ENCODE data around the gene PTGDR.

Gene PTGDR

DNA sequence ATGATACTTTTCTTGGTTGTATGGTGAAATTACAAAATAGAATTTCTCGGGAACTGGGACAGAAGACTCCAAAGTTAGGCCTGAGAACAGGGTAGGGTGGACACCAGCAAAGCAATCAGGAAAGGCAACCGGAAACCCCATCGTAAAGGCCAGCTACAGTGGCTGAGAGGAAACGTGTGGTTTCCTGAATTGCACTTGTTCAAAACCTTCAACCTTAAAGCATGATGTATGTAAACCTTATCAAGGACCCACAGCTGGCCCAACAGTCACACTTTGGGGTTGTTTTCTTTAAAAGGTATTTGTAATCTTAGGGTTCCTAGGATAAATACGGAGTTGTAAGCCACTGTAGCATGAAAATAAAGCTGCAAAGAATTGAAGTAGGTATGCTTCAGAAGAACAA lies 2.2 kb upstream of the PTGDR start:
- DNase-seq (ENCODE audit: low spot score) = no peak

DNA sequence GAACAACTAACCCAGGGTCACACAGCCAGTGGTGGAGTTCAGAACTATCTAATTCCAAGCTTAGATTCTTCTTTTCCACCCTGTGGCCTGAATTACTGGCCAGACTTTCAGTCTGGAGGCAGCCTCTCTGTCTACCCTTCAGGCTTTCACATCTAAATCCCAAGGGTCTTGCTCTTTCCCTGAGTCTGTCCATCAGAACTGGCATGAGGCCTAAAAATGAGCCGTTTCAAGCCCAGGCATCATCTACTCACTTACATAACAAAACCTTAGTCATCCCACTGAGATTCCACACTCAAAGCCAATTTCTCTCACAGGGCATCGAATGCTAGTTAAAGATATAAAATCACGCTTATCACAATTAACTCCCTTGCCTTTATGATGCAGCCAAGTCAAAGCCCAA lies 1.3 kb upstream of the PTGDR start:
- DNase-seq (ENCODE audit: low spot score) = peak; percentile 86

DNA sequence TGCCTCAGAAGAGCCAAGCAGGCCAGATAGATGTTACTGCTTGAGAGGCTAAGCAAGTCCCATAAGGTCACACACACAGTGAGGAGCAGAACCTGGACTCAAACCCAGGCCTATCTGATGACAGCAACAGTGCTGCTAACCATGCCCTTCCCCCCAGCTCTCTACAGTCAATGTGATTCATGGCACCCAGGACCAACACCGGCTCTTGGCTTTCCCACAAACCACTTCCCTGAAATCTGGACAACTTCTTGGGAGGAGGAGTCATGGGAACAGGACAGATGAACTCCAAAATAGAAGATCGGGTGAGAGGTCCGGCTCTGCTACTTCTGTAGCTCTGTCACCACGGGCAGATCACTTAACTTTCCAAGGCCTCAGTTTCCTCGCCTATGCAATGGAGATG lies 716 bp upstream of the PTGDR start:
- peak; percentile 35 for DNase-seq (ENCODE audit: low spot score)

DNA sequence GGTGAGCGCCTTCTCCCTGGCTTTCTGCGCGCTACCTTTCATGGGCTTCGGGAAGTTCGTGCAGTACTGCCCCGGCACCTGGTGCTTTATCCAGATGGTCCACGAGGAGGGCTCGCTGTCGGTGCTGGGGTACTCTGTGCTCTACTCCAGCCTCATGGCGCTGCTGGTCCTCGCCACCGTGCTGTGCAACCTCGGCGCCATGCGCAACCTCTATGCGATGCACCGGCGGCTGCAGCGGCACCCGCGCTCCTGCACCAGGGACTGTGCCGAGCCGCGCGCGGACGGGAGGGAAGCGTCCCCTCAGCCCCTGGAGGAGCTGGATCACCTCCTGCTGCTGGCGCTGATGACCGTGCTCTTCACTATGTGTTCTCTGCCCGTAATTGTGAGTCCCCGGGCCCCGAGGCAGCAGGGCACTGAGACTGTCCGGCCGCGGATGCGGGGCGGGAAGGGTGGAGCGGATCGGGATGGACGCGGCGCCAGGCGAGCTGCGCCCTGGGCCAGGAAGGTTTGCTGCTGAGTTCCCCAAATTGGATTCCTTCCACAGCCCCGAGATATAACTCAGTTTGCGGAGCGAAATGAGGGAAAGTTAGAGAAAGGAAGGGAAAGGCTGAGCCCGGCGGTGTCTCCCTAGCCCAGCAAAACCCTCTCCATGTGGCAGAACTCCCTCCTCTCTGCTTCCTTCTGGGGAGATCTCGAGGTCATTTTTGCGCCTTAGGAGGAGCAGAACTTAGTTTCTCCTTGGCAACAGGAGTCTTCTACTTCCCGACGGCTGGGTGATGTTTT lies 972 bp downstream of the PTGDR start:
- peak; percentile 18 for DNase-seq (ENCODE audit: low spot score)

DNA sequence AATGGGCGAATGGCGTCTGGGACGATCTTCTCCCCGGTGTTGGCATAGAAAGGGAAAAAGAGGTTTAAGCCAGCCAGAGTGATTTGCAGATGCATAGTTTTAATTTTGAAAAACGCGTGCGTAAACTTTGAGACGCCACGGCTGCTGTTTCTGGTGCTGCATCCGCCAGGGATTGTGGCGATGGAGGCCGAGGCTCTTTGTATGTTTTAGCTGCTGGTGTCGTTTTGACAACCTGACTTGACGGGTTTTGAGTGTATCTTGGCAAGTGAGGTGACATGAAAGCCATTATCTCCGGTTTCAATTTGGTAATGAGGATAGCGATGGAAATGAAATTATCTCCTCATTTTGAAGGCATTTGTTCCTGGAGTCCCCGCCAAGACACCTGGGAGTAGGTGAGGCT lies 1.6 kb downstream of the PTGDR start:
- no peak for DNase-seq (ENCODE audit: low spot score)

DNA sequence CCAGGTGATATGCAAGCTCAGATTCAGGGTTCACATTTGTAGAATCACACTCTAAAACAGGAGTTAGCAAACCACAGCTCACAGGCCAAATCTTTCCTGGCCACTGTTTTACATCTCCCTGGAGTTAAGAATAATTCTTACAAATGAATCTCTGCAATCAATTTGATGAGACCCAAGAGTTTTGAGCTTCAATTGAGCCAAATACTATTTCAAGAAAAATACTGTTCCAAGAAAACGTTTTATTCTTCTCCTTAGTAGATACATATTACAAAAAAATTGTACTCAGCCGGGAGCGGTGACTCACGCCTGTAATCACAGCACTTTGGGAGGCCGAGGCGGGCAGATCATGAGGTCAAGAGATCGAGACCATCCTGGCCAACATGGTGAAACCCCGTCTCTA lies 2.5 kb downstream of the PTGDR start:
- no peak for DNase-seq (ENCODE audit: low spot score)

DNA sequence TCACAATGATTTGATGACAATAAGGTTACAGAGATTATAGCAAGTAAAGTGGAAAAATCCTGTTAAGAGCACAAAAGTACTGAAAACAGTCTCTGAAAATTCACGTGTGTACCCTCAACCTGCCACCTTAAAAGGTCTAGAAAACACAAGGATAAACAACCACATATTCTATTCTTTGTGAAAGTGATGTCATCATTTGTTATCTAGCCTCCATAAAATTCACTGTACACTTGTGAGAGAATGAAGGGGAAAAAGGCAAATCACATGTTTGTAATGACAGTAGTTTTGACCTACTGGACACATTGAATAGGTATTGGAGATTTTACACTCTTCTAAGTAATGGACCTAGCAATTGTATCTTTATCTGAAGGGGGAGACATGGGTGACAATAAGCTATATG lies 4.0 kb downstream of the PTGDR start:
- DNase-seq (ENCODE audit: low spot score) = no peak

DNA sequence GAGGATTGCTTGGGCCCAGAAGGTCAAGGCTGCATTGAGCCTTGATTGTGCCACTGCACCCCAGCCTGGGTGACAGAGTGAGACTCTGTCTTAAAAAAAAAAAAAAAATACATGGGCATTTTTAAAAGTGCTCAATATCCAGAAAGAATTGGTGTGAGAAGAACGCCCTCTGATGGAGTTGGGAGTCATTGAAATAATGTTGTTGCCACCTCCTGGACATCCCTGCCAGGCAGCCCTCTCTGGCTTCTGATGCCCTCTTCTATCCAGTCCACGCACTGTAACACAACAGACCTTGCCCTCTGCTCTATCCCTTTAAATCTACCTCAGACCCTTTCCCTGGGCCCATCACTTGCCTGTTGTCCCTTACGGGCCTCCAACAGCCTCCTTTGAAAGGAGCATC lies 4.9 kb downstream of the PTGDR start:
- DNase-seq (ENCODE audit: low spot score) = peak; percentile 54

DNA sequence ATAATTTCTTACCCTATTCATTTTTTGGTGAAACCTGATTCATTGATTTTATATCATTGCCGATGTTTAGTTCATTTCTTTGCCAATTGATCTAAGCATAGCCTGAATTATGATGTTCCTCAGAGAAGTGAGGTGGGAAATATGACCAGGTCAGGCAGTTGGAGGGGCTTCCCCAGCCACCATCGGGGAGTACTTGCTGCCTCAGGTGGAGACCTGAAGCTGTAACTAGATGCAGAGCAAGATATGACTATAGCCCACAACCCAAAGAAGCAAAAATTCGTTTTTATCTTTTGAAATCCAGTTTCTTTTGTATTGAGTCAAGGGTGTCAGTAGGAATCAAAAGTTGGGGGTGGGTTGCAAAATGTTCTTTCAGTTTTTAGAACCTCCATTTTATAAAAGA lies 7.9 kb downstream of the PTGDR start:
- no peak for DNase-seq (ENCODE audit: low spot score)

DNA sequence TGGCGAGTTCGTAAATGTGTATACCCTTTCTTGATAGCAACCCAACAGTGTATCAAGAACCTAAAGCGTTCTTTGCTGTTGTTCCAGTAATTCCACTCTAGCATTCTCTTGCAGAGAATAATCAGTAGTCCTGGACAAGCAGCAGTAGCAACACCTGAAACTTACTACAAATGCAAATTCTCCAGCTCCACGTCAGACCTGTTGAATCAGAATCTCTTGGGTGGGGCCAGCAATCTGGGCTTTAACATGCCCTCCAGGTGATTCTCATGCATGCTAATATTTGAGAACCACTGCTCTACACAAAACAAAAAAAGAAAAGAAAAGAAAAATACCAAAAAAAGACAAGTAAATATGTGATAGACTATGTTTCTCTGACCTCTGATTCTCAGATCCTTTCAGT lies 10.1 kb downstream of the PTGDR start:
- no peak for DNase-seq (ENCODE audit: low spot score)

DNA sequence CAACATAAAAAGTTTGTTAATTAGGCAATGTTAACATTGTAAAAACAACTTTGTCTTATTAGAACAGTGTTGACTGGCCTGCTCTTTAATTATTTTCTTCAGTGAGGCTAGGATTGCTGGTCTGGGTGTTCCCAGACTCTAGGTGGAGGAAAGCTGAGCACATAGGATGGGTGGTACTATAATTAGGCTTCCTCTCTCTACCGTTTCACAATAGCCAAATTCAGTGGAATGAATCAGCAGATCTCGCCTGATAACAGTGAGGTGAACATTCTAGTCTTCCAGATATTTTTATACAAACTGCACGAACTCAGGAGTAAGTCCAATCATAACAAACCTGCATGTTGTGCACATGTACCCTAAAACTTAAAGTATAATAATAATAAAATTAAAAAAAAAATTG lies 11.9 kb downstream of the PTGDR start:
- DNase-seq (ENCODE audit: low spot score) = peak; percentile 31

DNA sequence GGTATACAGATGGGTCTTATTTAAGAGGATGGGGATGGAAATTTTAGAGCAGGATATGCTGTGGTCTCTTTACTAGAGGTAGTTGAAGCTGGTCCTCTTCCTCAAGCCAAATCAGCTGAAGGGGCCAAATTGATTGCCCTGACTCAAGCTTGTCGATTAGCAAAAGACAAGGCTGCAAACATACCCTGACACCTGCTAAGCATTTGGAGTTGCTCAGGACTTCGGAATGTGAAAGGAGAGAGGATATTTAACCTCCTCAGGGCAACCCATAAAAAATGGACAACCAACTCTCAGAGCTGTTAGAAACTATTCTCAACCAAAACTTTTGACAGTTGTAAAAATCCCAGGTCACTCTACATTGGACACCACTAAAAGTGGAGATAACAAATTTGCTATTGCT lies 15.6 kb downstream of the PTGDR start:
- no peak for DNase-seq (ENCODE audit: low spot score)

DNA sequence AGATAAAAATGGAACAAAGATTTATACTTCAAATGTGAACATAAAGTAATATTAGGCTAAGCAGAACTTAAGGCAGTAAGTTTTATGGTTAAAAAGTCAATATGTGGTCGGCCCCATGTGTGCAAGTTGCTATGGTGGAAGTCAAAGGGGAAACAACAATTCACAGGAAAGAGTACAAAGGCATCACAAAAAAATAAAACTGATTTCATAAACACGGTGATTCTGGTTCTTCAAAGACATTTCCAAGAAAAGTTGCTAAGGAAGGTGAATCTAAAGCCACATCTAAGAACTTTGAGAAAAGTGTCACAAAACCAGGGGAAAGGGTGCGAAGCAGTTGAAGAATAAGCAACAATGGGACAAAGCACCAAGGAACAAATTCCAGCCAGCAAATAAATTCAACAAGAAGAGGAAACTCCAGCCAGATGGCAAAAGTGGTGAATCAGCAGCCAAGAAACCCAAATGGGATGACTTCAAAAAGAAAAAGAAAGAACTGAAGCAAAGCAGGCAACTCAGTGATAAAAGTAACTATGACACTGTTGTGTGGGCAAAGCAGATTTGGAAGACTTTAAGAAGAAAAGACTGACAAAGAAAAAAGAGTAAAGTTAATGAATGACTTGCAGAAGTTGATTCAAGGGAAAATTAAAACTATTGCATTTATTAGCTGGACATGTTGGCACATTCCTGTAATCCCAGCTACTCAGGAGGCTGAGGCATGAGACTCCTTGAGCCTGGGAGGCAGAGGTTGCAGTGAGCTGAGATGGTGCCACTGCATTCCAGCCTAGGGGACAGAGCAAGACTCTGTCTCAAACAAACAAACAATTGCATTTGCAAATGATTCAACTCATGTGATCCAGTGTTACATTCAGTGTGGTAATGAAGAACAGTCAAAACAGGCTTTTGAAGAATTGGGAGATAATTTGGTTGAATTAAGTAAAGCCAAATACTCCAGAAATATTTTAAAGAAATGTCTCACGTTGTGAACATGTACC lies 19.5 kb downstream of the PTGDR start:
- DNase-seq (ENCODE audit: low spot score) = peak; percentile 20

DNA sequence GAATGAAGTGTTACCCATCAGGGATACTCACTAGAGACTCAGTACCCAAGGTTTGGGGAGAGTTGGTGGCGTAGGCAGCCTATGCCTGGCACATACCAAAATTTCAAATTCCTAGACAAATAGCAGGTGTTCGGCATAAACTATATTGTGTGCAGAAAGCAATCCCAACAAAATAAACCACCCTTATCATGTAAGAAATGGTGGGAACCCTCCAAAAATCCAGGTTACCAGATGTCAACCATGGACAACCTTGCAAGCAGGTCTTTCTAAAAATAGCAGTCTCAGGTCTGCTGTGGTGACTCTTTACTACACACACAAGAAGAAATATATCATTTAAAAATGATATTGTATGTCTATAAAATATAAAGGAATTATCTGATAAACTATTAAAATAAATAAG lies 28.9 kb downstream of the PTGDR start:
- DNase-seq (ENCODE audit: low spot score) = no peak

DNA sequence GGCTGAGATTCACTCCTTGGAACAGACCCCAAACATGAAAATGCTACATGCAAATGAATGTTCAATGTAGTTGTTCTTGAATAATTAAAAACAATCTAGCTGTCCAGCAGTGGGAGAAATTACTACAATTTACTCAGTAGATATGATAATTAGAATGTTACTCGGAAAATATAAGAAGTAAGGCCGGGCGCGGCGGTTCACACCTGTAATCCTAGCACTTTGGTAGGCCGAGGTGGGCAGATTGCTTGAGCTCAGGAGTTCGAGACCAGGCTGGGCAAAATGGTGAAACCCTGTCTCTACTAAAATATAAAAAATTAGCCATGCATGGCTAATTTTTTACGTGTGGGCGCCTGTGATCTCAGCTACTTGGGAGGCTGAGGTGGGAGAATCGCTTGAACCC lies 31.3 kb downstream of the PTGDR start:
- no peak for DNase-seq (ENCODE audit: low spot score)

DNA sequence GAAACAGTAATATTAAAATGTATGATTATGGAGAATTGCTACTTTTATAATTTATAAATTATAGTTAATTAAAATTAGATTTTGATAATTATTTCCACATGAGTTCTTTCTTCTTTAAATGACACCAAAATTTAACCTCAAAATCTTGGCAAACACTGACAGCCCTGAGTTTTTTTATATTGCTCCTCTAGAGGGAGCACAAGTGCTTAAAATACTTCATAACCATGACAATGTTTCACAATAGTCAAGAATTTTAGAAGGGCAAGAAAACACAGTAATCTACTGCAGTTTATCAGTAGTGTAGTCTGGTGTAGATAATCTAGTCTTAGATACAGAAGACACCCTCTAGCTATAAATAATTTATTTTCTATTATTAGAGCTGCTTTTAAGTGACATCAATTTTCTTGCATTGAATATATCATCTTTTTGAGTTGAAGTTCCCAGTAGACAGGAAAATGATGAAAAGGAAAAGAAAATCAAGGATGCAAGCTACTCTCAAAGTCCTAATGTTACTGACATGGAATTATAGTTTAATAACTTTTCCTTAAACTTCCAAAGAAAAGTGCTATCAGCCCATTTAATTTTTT lies 32.3 kb downstream of the PTGDR start:
- DNase-seq (ENCODE audit: low spot score) = peak; percentile 72

DNA sequence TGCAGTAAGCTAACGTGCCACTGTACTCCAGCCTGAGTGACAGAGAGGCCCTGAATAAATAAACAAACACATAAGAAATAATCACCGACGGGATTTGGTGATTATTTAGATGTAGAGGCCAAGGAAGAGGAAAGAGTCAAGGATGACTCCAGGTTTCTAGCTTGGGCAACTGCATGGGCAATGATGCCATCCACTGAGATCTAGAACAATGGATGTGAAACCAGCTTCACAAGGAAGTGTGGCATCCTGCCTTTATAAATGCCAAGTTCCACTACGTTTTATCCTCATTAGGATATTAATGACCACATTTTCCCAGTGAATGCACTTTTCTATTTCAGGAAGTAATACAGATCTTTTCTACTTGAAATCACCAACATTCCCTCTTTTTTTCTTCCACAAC lies 35.7 kb downstream of the PTGDR start:
- no peak for DNase-seq (ENCODE audit: low spot score)

DNA sequence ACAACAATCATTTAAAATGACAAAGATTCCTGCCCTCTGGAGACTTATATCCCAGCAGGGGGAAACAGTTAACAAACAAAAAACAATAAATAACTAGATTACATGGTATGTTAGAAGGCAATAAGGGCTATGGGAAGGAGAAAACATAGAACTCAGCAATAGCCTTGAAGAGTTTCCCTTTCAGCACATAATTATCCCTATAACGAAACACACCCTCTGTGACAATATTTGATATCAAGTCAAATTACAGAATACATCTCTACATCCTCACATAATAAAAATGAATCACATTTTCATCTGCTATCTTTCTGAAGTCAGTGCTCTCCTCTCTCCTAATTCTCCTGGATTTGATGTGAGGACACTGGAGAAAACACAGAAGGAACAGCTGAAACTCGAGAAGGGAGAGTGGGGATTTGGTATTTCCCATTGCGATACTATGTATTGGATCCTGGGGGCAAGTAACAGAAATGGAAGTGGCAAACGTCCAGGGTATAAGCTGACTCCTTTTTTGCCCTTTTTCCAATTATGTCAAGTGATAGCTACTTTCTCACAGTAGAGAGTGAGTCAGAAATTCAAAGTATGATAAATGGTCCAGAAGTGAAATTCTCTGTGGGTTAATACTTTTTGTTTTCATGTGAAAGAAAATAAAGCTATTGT lies 36.9 kb downstream of the PTGDR start:
- no peak for DNase-seq (ENCODE audit: low spot score)

DNA sequence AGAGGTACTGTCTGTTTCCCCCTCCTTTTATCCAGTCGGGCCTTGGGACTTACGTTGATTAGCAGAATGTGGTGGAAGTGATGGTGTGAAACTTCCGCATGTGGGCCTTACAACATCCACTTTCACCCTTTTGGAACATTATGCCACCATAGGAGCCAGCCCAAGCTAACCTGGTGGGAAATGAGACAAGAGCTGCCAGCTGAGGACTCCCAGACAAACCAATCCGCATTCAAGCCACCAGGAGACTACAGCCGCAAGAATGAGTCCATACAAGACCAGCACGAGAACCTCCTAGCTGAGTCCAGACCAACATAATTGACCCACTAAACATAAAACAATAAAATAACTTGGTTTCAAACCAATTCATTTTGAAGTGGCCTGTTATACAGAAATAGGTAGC lies 37.5 kb downstream of the PTGDR start:
- DNase-seq (ENCODE audit: low spot score) = no peak

DNA sequence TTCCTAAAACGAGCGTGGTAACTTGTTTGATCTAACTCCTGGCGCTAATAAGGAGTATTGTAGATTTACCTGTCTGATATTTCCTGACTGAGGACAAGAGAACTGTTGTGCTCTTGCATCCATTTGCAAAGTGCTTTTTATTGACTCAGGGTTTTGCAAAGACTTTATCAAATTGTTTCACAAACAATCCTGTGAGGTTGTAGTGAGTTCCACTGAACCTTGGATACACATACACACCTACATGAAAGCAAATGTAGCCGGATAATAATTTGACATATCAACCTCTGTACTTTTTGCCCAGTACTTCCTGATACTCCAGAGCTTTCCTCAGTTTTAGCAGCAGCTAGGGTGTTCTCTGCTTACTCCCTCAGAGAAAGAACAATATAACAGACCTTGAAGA lies 39.9 kb downstream of the PTGDR start:
- no peak for DNase-seq (ENCODE audit: low spot score)

DNA sequence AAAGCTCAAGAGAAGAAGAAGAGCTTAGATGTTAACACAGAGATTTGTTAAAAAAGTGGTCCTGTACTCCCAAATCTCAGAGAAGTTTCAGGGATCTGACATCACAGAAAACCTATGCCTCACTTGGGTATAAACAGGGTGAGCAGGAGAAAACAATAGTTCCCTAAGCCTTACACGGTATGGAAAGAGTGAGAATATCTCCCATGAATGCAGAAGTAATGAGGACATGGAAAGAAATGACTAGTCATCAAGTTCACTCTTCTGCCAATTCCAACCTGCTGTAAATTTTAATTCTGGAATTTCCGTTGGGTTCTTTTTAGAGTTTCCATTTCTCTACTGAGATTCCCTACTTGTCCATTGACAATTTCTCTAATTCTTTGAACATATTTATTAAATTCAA lies 40.4 kb downstream of the PTGDR start:
- no peak for DNase-seq (ENCODE audit: low spot score)

DNA sequence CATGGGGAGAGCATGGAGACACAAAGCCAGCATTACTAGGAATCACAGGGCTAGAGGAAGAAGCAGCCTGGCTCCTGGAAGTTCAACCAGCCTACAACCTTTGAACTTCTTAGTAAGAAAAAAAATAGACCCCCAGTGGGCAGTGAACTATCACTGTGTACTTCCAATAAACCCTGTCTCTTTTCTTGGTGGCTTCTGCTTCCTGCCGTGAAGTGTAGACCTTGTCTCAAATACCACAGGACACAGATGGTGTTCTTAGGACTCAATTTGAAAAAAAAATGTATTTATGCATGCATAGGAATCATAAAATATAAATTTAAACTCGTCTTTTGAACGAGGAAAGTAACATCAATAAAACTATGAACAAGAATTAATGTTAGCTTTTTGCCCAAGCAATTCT lies 43.0 kb downstream of the PTGDR start:
- DNase-seq (ENCODE audit: low spot score) = no peak

Measured in AG08395 (cell line).